ENCODE results near the gene AQP1.

DNA sequence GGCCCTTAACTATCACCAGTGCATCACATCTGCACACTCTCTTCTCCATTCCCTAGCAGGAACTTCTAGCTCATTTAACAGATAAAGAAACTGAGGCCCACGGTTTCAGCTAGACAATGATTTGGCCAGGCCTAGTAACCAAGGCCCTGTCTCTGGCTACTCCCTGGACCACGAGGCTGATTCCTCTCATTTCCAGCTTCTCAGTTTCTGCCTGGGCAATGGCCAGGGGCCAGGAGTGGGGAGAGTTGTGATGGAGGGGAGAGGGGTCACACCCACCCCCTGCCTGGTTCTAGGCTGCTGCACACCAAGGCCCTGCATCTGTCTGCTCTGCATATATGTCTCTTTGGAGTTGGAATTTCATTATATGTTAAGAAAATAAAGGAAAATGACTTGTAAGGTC lies 13.5 kb downstream of the AQP1 start:
- TF ChIP-seq CREB1 (IDR thresholded peaks at IDR 0.05; ENCODE audit: low read depth) (no peak), REST (IDR thresholded peaks at IDR 0.05; ENCODE audit: low read depth) (no peak), RAD21 (IDR thresholded peaks at IDR 0.05; ENCODE audit: low read depth) (no peak), NFIC (IDR thresholded peaks at IDR 0.05) (no peak), TAF1 (IDR thresholded peaks at IDR 0.05; ENCODE audit: low read depth) (no peak), YY1 (IDR thresholded peaks at IDR 0.05; ENCODE audit: low read depth) (no peak), CEBPB (IDR thresholded peaks at IDR 0.05) (no peak), FOXM1 (IDR thresholded peaks at IDR 0.05; ENCODE audit: borderline replicate concordance, low read depth) (no peak)
- TF ChIP-seq, protein P1, sequence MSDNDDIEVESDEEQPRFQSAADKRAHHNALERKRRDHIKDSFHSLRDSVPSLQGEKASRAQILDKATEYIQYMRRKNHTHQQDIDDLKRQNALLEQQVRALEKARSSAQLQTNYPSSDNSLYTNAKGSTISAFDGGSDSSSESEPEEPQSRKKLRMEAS (IDR thresholded peaks at IDR 0.05), result no peak
